ENCODE measurements around the gene PACRG. TPM values are rescaled to one million over a fixed set of nuclear protein-coding genes. Genes with fewer than 3 reads are reported as not detected.

Gene PACRG
- total and polyA plus RNA-seq, 8 donors, result 1.5 to 6.8 (median 4.6) TPM

DNA sequence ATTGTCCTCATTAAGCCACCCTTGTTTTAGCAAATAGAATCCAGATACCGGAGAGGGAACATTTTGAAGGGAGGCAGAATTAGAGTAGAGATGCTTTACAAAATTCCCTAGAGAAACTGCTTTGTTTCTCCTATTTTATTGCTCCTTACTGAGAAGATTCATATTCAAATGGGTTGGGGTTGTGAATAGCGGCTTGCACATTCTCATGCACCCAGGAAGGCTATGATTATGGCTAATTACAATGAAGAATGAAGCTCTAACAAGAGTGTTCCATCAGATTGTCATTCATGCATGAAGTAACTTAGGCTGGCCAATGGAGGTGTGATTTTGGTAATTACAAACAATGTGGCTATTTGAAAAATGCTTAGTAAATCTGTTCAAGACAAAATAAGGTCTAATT, 129.6 kb downstream of the PACRG start:
- Histone ChIP-seq H3K36me3 (no peaks in the 10 kb centered on the region), H3K27ac (no peak overlapping the region), H3K4me3 (no peak overlapping the region), H3K4me1 (no peaks in the 10 kb centered on the region), H3K27me3 (no peaks in the 10 kb centered on the region), H3K9me3 (no peaks in the 10 kb centered on the region)
- TF ChIP-seq, protein P1, sequence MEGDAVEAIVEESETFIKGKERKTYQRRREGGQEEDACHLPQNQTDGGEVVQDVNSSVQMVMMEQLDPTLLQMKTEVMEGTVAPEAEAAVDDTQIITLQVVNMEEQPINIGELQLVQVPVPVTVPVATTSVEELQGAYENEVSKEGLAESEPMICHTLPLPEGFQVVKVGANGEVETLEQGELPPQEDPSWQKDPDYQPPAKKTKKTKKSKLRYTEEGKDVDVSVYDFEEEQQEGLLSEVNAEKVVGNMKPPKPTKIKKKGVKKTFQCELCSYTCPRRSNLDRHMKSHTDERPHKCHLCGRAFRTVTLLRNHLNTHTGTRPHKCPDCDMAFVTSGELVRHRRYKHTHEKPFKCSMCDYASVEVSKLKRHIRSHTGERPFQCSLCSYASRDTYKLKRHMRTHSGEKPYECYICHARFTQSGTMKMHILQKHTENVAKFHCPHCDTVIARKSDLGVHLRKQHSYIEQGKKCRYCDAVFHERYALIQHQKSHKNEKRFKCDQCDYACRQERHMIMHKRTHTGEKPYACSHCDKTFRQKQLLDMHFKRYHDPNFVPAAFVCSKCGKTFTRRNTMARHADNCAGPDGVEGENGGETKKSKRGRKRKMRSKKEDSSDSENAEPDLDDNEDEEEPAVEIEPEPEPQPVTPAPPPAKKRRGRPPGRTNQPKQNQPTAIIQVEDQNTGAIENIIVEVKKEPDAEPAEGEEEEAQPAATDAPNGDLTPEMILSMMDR (IDR thresholded peaks at IDR 0.05), result no peak
- ATAC-seq, result no peak
- DNase-seq, result no peak
- intact Hi-C loops (cut with DNase I), result no loop called here

DNA sequence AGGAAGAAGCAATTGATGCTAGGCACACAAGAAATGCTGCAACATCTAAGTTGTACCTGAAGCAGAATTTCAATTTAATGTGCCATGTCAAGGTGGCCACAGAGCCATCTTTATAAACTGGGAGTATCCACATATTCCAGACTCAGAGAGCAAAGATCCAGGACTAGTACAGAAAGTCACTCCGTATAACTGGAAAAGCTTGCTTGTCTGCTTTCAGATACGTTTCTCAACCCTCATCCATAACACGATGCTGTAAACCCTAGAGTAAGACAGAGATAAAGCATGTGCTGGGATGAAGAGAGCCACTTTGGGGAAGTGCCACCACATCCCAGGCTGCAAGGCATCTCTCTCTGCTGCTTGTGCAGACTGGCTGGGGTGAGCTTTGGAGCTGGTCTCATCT, 134.7 kb downstream of the PACRG start:
- Histone ChIP-seq H3K4me3 (no peak overlapping the region), H3K27ac (no peak overlapping the region), H3K27me3 (no peaks in the 10 kb centered on the region), H3K4me1 (no peaks in the 10 kb centered on the region), H3K36me3 (no peaks in the 10 kb centered on the region), H3K9me3 (no peaks in the 10 kb centered on the region)
- TF ChIP-seq, protein P1 (IDR thresholded peaks at IDR 0.05), result no peak
- DNase-seq (no peak), ATAC-seq (no peak)
- intact Hi-C loops (cut with DNase I), result no loop called here

DNA sequence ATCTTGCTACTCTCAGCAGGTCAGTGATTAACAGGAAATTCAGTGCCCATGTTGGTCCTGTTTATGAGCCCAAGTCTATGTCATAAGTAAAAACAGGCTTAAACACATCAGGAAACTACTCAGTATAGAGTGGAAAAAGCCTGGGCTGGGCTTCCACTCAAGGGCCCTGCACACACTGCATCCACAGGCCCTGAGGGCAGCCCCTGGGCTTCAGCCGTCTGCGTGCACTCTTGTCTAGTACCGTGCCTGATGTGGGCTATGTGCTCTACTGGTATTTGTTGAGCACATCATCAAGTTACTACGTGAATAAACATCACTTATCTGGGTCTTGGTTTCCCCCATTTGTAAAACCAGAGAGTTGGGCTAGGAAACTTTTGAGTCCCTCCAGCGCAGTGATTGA, 135.2 kb downstream of the PACRG start:
- no peak overlapping the region for H3K4me3 ChIP-seq
- DNase-seq, result no peak
- no peaks in the 10 kb centered on the region for H3K4me1 ChIP-seq
- no peaks in the 10 kb centered on the region for H3K9me3 ChIP-seq
- no peaks in the 10 kb centered on the region for H3K36me3 ChIP-seq
- ATAC-seq, result no peak
- no peaks in the 10 kb centered on the region for H3K27me3 ChIP-seq
- H3K27ac ChIP-seq, result no peak overlapping the region
- TF ChIP-seq, protein P1 (IDR thresholded peaks at IDR 0.05), result no peak
- intact Hi-C loops (cut with DNase I), result no loop called here

DNA sequence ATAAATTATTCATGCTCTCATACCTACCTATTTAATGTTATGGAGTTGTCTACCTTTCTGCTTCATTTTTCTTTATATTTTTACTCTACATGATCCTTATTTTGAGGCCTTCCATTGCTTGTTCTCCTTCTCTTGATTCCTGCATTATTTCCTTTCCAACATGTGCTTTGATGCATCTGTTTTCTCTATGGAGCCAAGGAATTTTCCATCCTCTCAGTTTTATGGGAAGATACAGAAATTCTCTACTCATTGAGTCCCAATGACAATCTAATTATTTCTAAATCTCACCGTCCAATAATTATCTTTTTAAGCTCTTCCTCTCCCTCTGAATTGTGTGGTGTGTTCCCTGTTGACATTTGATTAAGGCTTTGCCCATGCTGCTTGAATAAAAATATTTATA, 136.0 kb downstream of the PACRG start:
- DNase-seq (no peak), ATAC-seq (no peak)
- Histone ChIP-seq H3K36me3 (no peaks in the 10 kb centered on the region), H3K4me1 (no peaks in the 10 kb centered on the region), H3K27ac (no peak overlapping the region), H3K4me3 (no peak overlapping the region), H3K9me3 (no peaks in the 10 kb centered on the region), H3K27me3 (no peaks in the 10 kb centered on the region)
- intact Hi-C loops (cut with DNase I), result no loop called here
- TF ChIP-seq, protein P1 (IDR thresholded peaks at IDR 0.05), result no peak

DNA sequence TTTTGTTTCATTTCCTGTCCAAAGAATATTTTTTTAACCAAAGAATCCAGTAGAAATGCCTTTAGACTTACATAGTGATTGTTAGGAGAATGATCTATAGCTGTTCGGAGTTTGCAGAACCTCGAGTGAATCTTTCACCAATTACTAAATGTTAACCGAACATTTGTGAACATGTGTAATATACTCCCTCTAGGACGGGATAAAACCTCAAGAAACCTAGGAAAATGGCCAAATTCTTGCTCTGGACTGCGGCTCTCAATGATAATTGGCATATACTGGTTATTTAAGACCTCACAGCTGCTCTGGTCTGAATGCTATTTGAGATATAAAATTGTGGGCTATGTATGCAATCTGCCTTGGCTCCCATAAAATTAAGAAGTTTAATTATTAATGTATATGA, 137.1 kb downstream of the PACRG start:
- no peak overlapping the region for H3K27ac ChIP-seq
- H3K9me3 ChIP-seq, result no peaks in the 10 kb centered on the region
- H3K4me1 ChIP-seq, result no peaks in the 10 kb centered on the region
- intact Hi-C loops (cut with DNase I), result no loop called here
- TF ChIP-seq, protein P1 (IDR thresholded peaks at IDR 0.05), result no peak
- DNase-seq (no peak), ATAC-seq (no peak)
- no peaks in the 10 kb centered on the region for H3K36me3 ChIP-seq
- no peak overlapping the region for H3K4me3 ChIP-seq
- H3K27me3 ChIP-seq, result no peaks in the 10 kb centered on the region

Data from left lung (tissue), 10 donors.